Transverse colon (tissue), 4 donors: ENCODE results near the gene EPOP. TPM values are rescaled to one million over a fixed set of nuclear protein-coding genes. Genes with fewer than 3 reads are reported as not detected.
A peak's percentile ranks its signal among the peaks of the same experiment; 100 is the strongest.

Source experiments
- DNase-seq: peaks from one replicate; pipeline ENCODE4 v3.0.0-alpha.2; 2019
- H3K27ac ChIP-seq, 4 donors: fragments of 200-600 bp; sonication (generic); 2 replicates each; pipeline ENCODE4 v1.5.1; 2016 to 2018; ENCODE audit warnings: inconsistent platforms in 4 of 4
- H3K27me3 ChIP-seq: fragments of 200-600 bp; sonication (generic); 2 replicates; pipeline ENCODE4 v1.5.1; 2017; ENCODE audit warnings: inconsistent platforms
- H3K36me3 ChIP-seq, 4 donors: fragments of 200-600 bp; sonication (generic); 2 replicates each; pipeline ENCODE4 v1.5.1; 2017 to 2019; ENCODE audit warnings: inconsistent platforms in 4 of 4
- H3K4me1 ChIP-seq, 4 donors: fragments of 200-600 bp; sonication (generic); 2 replicates each; pipeline ENCODE4 v1.5.1; 2017 to 2020; ENCODE audit warnings: inconsistent platforms in 4 of 4
- H3K4me3 ChIP-seq, 4 donors: fragments of 200-600 bp; sonication (generic); 1 replicate in 1 of 4; 2 replicates in 3 of 4; pipeline versions ENCODE4 v1.5.1 to v1.6.1; 2017 to 2019; ENCODE audit warnings: inconsistent platforms in 4 of 4
- H3K9me3 ChIP-seq, 2 donors: fragments of 200-600 bp; sonication (generic); 2 replicates each; pipeline ENCODE4 v1.5.1; 2017 to 2019; ENCODE audit warnings: inconsistent platforms in 2 of 2
- EP300 ChIP-seq: sonication (generic); formaldehyde crosslinking; IDR thresholded peaks from one replicate; pipeline ENCODE4 v1.6.1; 2017; ENCODE audit warnings: antibody characterized with exemption, low read depth
- POLR2A ChIP-seq: fragments of 450-650 bp; IDR thresholded peaks from one replicate; pipeline ENCODE4 v1.6.1; 2016; ENCODE audit warnings: antibody characterized with exemption, mild to moderate bottlenecking, moderate library complexity
- POLR2AphosphoS5 ChIP-seq, 3 donors: sonication (generic); formaldehyde crosslinking; IDR thresholded peaks; one replicate each; pipeline ENCODE4 v1.6.1; 2016; ENCODE audit warnings: antibody characterized with exemption in 3 of 3
- WGBS, 2 donors: methylation state at CpG; one replicate each; pipeline ENCODE4 v1.1.5; 2018; ENCODE audit warnings: low coverage in 1 of 2; 5-methylcytosine and 5-hydroxymethylcytosine counted together
- in situ Hi-C, 4 donors: fragments of 200-750 bp; cut with MboI; loops; one replicate each; pipeline versions ENCODE4 v1.15.0 to v1.15.1; 2017; ENCODE audit warnings: low sequenced_read_pairs in 3 of 4, low pct_ligation_motif_present in 1 of 4, low pct_unique_long_range_greater_than_20kb in 1 of 4
- intact Hi-C: fragments of 100-400 bp; cut with DNase I; formaldehyde crosslinking; loops from one replicate; pipeline ENCODE4 v1.15.1; 2023; ENCODE audit warnings: low total_unique reads
- total RNA-seq, 4 donors: library from RNA; depleted of rRNA; stranded (reverse); fragments of >200 nt; gene quantifications; one replicate each; pipeline ENCODE4 v1.1.0, GENCODE V29; 2016
- TF ChIP-seq, protein P1 (sequence below), 5 experiments: fragments of 200-600 bp in 3 of 5; fragments of 450-650 bp in 2 of 5; sonication (generic) in 3 of 5; IDR thresholded peaks; 1 replicate in 2 of 5; 2 replicates in 3 of 5; pipeline ENCODE4 v1.5.1; 2016 to 2017; ENCODE audit warnings: antibody characterized with exemption in 5 of 5, inconsistent platforms in 3 of 5, mild to moderate bottlenecking in 2 of 5, moderate library complexity in 1 of 5

Gene EPOP
- total RNA-seq, 4 donors from 2014 or later = 0.14 to 3.8 (median 0.61) TPM

DNA sequence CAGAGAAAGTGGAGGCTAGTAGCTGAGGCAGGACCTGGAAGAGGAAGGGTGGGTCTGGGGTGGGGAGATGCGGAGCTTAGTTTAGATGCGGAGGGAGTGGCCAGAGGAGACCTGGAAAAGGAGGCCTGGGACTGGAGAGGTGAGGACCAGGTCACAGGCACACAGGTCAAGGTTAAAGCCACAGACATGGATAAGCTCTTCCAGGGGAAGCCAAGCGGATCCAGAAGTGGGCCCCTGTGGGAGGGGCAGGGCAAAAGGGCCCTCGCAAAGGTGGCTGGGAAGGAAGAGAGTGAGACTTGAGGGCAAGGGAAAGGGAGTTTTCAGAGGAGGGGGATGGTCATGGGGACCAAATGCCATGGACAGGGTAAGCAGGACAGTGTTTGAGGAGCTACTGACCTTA lies 16.4 kb upstream of the EPOP start:
- Histone ChIP-seq H3K27me3 (no peaks in the 10 kb centered on the region), H3K36me3 (no peaks in the 10 kb centered on the region), H3K27ac (no peak overlapping the region), H3K9me3 (no peaks in the 10 kb centered on the region), H3K4me1 (peaks cover 4 to 16% (median 7%) of the 10 kb centered on the region in 4 donors), H3K4me3 (no peak overlapping the region)
- TF ChIP-seq POLR2A = no peak
- TF ChIP-seq POLR2AphosphoS5 (IDR thresholded peaks at IDR 0.05) = no peak
- no peak for TF ChIP-seq EP300
- TF ChIP-seq, protein P1, sequence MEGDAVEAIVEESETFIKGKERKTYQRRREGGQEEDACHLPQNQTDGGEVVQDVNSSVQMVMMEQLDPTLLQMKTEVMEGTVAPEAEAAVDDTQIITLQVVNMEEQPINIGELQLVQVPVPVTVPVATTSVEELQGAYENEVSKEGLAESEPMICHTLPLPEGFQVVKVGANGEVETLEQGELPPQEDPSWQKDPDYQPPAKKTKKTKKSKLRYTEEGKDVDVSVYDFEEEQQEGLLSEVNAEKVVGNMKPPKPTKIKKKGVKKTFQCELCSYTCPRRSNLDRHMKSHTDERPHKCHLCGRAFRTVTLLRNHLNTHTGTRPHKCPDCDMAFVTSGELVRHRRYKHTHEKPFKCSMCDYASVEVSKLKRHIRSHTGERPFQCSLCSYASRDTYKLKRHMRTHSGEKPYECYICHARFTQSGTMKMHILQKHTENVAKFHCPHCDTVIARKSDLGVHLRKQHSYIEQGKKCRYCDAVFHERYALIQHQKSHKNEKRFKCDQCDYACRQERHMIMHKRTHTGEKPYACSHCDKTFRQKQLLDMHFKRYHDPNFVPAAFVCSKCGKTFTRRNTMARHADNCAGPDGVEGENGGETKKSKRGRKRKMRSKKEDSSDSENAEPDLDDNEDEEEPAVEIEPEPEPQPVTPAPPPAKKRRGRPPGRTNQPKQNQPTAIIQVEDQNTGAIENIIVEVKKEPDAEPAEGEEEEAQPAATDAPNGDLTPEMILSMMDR (IDR thresholded peaks at IDR 0.05) = no peak
- 80 to 85% methylated on average over 4 of the region's 4 CpGs for WGBS, 2 donors
- no peak for DNase-seq
- intact Hi-C loops = no loop called here
- in situ Hi-C loops = no loop called here

DNA sequence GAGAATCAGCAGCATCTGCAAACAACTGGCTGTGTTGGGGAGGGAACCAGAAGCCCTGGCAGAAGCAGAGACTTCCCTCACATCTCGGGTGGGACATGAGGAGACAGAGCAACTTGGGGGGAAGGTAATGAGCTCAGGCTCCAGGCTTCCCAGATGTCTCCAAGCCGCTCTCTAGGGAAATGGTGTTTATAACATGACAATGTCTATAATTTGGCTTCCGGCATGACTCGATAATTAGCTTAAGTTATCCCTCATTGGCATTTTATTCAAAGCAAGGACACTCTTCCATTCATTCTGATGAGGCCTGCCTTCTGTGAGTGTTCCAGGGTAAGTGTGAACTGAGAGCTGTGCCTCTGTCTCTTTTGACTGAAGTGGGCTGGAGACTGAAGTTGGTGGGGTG lies 15.6 kb upstream of the EPOP start:
- TF ChIP-seq POLR2AphosphoS5 (IDR thresholded peaks at IDR 0.05) = no peak
- TF ChIP-seq POLR2A = no peak
- TF ChIP-seq, protein P1 (IDR thresholded peaks at IDR 0.05) = no peak
- TF ChIP-seq EP300 = no peak
- no peak for DNase-seq
- no peaks in the 10 kb centered on the region for H3K36me3 ChIP-seq
- peaks cover 4 to 16% (median 7%) of the 10 kb centered on the region in 4 donors for H3K4me1 ChIP-seq
- no peak overlapping the region for H3K4me3 ChIP-seq
- H3K27me3 ChIP-seq = no peaks in the 10 kb centered on the region
- intact Hi-C loops (no loop called here), in situ Hi-C loops (no loop called here)
- 93% methylated on average over 4 of the region's 4 CpGs; no CpG with 5 or more reads in 1 of the 2 donors for WGBS, 2 donors
- H3K9me3 ChIP-seq = no peaks in the 10 kb centered on the region
- no peak overlapping the region for H3K27ac ChIP-seq

GRCh38 chr17:38687286-38687685 lies 12.5 kb upstream of the EPOP start:
- intact Hi-C loops (no loop called here), in situ Hi-C loops (no loop called here)
- no peak for TF ChIP-seq EP300
- TF ChIP-seq POLR2A = no peak
- TF ChIP-seq, protein P1 (IDR thresholded peaks at IDR 0.05) = no peak
- no peak for TF ChIP-seq POLR2AphosphoS5 (IDR thresholded peaks at IDR 0.05)
- Histone ChIP-seq H3K4me1 (no peaks in the 10 kb centered on the region), H3K27me3 (no peaks in the 10 kb centered on the region), H3K36me3 (no peaks in the 10 kb centered on the region), H3K4me3 (no peak overlapping the region), H3K9me3 (no peaks in the 10 kb centered on the region), H3K27ac (no peak overlapping the region)
- WGBS, 2 donors = 71 to 92% methylated on average over 2 to 5 of the region's 5 CpGs
- DNase-seq = no peak

DNA sequence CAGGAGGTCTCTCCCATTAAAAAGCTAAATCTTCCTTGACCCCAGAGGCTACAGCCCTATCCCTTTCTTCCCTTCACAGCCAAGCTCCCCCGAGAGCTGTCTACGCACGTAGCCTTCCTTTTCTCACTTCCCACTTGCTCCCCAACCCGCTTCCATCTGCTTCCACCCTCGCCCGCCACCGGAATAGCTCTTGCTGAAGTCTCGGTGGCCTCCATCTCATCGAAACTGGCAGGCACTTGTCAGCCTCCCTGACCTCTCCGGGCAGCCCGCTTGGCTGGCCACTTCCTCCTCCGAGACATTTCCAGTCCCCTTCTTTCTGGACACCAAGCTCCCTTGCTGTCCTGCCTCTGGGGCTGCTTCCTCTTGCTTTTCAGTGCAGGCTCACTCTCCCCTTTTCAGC lies 10.7 kb upstream of the EPOP start:
- no peaks in the 10 kb centered on the region for H3K36me3 ChIP-seq
- no peaks in the 10 kb centered on the region for H3K4me1 ChIP-seq
- 85 to 87% methylated on average over 3 to 12 of the region's 12 CpGs for WGBS, 2 donors
- H3K27me3 ChIP-seq = no peaks in the 10 kb centered on the region
- no peak overlapping the region for H3K4me3 ChIP-seq
- intact Hi-C loops (no loop called here), in situ Hi-C loops (no loop called here)
- no peaks in the 10 kb centered on the region for H3K9me3 ChIP-seq
- TF ChIP-seq, protein P1 (IDR thresholded peaks at IDR 0.05) = no peak
- TF ChIP-seq POLR2AphosphoS5 (IDR thresholded peaks at IDR 0.05) = no peak
- TF ChIP-seq EP300 = no peak
- no peak for TF ChIP-seq POLR2A
- DNase-seq = peak; percentile 21
- no peak overlapping the region for H3K27ac ChIP-seq
